Measurements from ENCODE around the gene FRAS1. TPM values are rescaled to one million over a fixed set of nuclear protein-coding genes. Genes with fewer than 3 reads are reported as not detected.

The FRAS1 gene
- total RNA-seq, 1 experiment from 2014 or later: 82.0 TPM

GRCh38 chr4:78032446-78032845 is 24.7 kb upstream of the FRAS1 start:
- Mint-ChIP-seq H3K4me1 (peaks cover 16% of the 10 kb centered on the region), H3K36me3 (no peaks in the 10 kb centered on the region), H3K4me3 (no peak overlapping the region), H3K27me3 (ENCODE audit: low read depth) (no peaks in the 10 kb centered on the region; the same call in 1 of the 2 replicates), H3K27ac (no peak overlapping the region), H3K9me3 (peaks cover 20% of the 10 kb centered on the region)
- ATAC-seq (peak; percentile 94), DNase-seq (ENCODE audit: low spot score) (no peak)
- CTCF ChIA-PET: interaction anchor here (0.6 to 2.0 kb wide), 5 partner anchors 10 to 228 kb away, joined by 4 to 8 read pairs (median 5); partner anchors contain the start of gene FRAS1
- TF ChIP-seq FOXP1 (CRISPR knock-in tag; IDR thresholded peaks at IDR 0.05; ENCODE audit: borderline replicate concordance) (no peak), ARID4B (CRISPR knock-in tag; IDR thresholded peaks at IDR 0.05; ENCODE audit: borderline replicate concordance) (no peak), ZNF232 (CRISPR knock-in tag; IDR thresholded peaks at IDR 0.05) (no peak), AFF4 (CRISPR knock-in tag; IDR thresholded peaks at IDR 0.05; ENCODE audit: borderline replicate concordance) (no peak), TEAD4 (CRISPR knock-in tag; IDR thresholded peaks at IDR 0.05) (no peak), ZMAT4 (CRISPR knock-in tag; IDR thresholded peaks at IDR 0.05) (no peak), SP1 (CRISPR knock-in tag; conservative IDR thresholded peaks at IDR 0.05) (no peak), USF1 (CRISPR knock-in tag; IDR thresholded peaks at IDR 0.05) (no peak), NR3C1 (CRISPR knock-in tag; conservative IDR thresholded peaks at IDR 0.05; ENCODE audit: low read depth) (no peak)
- POLR2A ChIA-PET: interaction anchor here (0.6 kb wide), 1 partner anchor 498 kb away, joined by 3 read pairs; no protein-coding TSS in a partner anchor

GRCh38 chr4:78032929-78033328 is 24.2 kb upstream of the FRAS1 start:
- Mint-ChIP-seq H3K36me3 (no peaks in the 10 kb centered on the region), H3K27me3 (ENCODE audit: low read depth) (no peaks in the 10 kb centered on the region; the same call in 1 of the 2 replicates), H3K4me1 (peaks cover 16% of the 10 kb centered on the region), H3K27ac (no peak overlapping the region), H3K4me3 (no peak overlapping the region), H3K9me3 (peaks cover 20% of the 10 kb centered on the region)
- no peak for DNase-seq (ENCODE audit: low spot score)
- CTCF ChIA-PET: interaction anchor here (1.0 to 2.0 kb wide), 3 partner anchors 9 to 38 kb away, joined by 4 to 8 read pairs (median 6); no protein-coding TSS in a partner anchor
- no peak for ATAC-seq
- POLR2A ChIA-PET: interaction anchor here (0.6 kb wide), 1 partner anchor 498 kb away, joined by 3 read pairs; no protein-coding TSS in a partner anchor
- TF ChIP-seq ZNF416 (CRISPR knock-in tag; IDR thresholded peaks at IDR 0.05): no peak
- TF ChIP-seq TEAD1 (CRISPR knock-in tag; IDR thresholded peaks at IDR 0.05): no peak
- TF ChIP-seq ZNF219 (CRISPR knock-in tag; IDR thresholded peaks at IDR 0.05; ENCODE audit: borderline replicate concordance): no peak
- TF ChIP-seq ZNF232 (CRISPR knock-in tag; IDR thresholded peaks at IDR 0.05): no peak
- no peak for TF ChIP-seq NFE2L1 (CRISPR knock-in tag; IDR thresholded peaks at IDR 0.05)
- no peak for TF ChIP-seq FOXJ3 (CRISPR knock-in tag; IDR thresholded peaks at IDR 0.05; ENCODE audit: borderline replicate concordance)
- TF ChIP-seq NFYB (CRISPR knock-in tag; conservative IDR thresholded peaks at IDR 0.05; ENCODE audit: low read depth): no peak
- no peak for TF ChIP-seq TP53 (CRISPR knock-in tag; IDR thresholded peaks at IDR 0.05)
- no peak for TF ChIP-seq ZBTB21 (CRISPR knock-in tag; IDR thresholded peaks at IDR 0.05; ENCODE audit: borderline replicate concordance)
- no peak for TF ChIP-seq ZNF425 (CRISPR knock-in tag; conservative IDR thresholded peaks at IDR 0.05)
- TF ChIP-seq CTCF (IDR thresholded peaks at IDR 0.05): no peak
- TF ChIP-seq NR3C1 (CRISPR knock-in tag; conservative IDR thresholded peaks at IDR 0.05; ENCODE audit: low read depth): no peak
- no peak for TF ChIP-seq GTF2I (CRISPR knock-in tag; conservative IDR thresholded peaks at IDR 0.05)
- TF ChIP-seq MLX (CRISPR knock-in tag; IDR thresholded peaks at IDR 0.05): no peak

All from WTC11 (cell line).